GM19239 (cell line): Measurements from ENCODE around the gene DUSP28.

Experiments
- DNase-seq: peaks from one replicate; pipeline ENCODE4 v3.0.0; 2011; ENCODE audit warnings: low spot score; ENCODE audit not compliant: insufficient read length
- FAIRE-seq: peaks from 2 replicates; lab custom pipeline; 2011; peaks lifted over from hg19 to GRCh38; lab: Jason Lieb, UNC

DUSP28 gene

GRCh38 chr2:240596491-240596931 is 36.4 kb downstream of the DUSP28 start:
- FAIRE-seq = no peak
- no peak for DNase-seq

DNA sequence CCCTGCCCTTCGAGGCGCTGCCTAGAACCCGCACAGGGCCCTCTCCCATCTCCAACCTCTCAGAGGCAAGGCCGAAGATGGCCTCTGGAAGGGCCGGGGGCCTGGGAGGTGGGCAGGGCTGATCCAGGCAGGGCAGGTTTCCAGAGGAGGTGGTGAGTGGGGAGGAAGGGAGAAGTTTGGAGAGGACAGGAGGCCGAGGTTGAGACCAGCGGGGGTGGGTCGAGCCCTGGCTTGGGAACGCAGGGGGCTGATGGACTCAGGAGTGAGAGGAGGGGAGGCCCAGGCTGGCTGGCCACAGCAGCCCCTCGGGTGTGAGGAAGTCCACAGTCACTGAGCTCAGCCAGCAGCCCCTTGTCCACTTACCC is 36.9 kb downstream of the DUSP28 start:
- no peak for FAIRE-seq
- no peak for DNase-seq

DNA sequence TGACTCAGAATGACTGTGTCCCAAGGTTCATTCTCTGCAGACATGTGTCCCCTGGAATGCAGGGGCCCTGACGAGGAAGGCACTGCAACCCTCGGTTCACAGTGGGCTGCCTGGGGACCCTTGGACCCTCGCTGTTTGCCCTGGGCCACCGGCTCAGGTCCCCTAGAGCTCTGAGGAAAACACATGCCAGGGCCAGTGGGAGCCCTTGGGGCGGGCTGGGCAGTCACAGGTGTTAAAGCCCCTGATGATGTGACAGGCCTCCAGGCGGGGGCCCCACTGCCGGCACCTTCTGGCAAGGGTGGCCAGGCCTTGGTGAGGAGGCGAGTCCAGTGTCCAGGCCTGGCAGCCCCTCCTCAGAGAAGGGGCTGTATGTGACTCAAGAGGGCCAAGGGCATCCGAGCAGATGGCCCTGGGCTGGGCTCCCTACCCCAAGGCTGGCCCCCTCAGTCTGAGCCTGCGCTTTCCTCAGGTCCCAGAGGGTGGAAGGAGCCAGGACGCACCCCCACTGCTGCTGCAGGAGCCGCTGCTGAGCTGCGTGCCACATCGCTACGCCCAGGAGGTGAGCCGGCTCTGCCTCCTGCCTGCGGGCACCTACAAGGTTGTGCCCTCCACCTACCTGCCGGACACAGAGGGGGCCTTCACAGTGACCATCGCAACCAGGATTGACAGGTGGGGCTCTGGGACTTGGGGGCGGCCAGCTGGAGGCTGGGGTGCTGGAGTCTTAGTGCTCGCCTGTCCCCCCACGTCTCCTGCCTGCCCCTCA is 37.4 kb downstream of the DUSP28 start:
- FAIRE-seq = no peak
- no peak for DNase-seq

DNA sequence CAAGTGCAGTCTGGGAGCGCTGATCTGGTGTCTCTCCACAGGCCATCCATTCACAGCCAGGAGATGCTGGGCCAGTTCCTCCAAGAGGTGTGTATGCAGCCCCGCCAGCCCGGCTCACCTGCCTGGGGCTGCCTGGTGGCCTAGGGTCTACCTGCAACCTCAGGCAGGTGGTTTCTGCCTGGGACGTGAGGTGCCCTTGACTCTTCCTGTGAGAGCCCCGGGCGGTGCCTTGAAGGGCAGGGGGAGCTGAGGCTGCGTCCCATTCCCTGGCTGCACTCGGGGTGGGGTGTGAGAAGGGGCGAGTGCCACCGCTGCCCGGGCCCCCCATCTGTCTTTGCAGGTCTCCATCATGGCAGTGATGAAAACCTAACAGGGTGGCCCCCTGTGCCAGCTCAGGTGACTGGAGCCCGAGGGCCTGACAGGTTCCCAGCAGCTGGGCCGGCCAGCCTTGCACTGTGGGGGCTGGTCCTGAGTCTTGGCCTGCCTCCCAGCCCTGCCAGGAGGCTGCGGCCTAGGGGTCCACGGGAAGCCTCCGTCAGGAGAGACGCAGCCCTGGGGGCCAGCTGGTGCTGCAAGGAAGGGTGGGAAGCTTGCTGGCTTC is 38.3 kb downstream of the DUSP28 start:
- no peak for FAIRE-seq
- no peak for DNase-seq

GRCh38 chr2:240599141-240599583 is 39.0 kb downstream of the DUSP28 start:
- DNase-seq (no peak), FAIRE-seq (no peak)

DNA sequence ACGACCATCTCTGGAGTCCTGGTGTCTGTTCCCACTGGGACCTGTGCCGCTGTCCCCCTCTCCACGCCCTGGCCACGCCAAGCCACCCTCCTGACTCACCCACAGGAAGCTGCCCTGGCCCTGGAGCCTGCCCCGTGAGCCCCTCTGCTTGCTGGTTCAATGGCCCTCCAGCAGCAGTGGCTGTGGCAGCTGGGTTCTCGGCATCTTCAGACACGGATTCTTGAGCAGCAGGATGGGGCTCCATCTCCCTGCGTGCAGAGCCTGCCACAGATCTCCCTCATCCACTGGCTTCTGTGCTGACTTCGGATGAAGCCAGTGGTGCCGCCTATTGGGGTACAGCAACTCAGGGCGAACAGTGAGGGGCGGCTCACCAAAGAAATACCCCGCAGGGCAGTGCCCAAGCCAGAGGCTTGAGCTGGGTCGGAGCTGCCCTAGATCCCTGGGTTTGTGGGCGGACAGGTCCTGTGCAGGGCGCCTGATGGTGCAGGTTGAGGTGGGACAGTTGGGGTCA is 40.3 kb downstream of the DUSP28 start:
- no peak for FAIRE-seq

GRCh38 chr2:240601061-240601830 is 41.1 kb downstream of the DUSP28 start:
- FAIRE-seq = no peak
- DNase-seq = no peak

More for the DNA sequence above, 40.3 kb downstream of the DUSP28 start:
- no peak for DNase-seq

GRCh38 chr2:240601831-240602160 is 41.6 kb downstream of the DUSP28 start:
- DNase-seq (no peak), FAIRE-seq (no peak)

- DNase-seq (no peak), FAIRE-seq (no peak)
Observed at GRCh38 chr2:240602266-240603050, 42.3 kb downstream of the DUSP28 start.

DNA sequence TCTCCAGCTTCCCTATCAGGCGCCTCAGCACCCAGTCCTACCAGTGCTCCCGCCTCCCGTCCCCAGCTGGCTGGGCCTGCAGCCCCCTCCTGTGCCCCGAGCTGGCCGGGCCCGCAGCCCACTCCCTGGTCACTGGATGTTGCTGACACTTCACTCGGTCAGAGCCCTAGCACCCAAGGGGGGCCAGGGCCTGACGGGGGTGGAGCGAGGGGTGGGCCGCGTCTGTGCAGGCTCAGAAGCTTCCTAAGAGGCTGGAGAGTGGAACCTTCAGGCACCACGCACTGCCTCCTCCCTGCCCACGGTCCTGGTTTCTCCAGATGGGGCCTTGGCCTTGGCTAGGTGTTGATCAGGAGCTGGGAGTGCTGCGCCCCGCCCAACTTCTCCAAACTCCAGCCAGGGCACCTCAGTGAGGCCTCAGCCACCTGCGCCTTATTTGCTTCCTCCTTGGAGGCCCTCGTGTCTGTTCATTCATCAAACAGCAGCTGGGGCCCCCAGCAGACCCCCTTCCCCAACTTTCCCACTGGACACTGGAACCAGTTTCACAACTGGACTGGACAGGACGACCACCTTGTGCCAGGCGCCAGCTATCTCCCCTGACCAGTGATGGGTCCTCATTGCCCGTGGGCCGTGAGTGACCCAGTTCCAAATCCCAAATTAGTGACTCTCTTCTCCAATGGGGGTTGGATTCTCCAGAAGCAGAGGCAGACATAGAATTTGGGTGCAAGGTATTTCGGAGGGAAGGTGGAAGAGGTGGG is 43.1 kb downstream of the DUSP28 start:
- no peak for FAIRE-seq
- DNase-seq = no peak

- no peak for FAIRE-seq
- no peak for DNase-seq
Observed at GRCh38 chr2:240603846-240604245, 43.7 kb downstream of the DUSP28 start.

- DNase-seq (no peak), FAIRE-seq (no peak)
Observed at GRCh38 chr2:240604291-240604938, 44.3 kb downstream of the DUSP28 start.

- DNase-seq (no peak), FAIRE-seq (no peak)
Observed at GRCh38 chr2:240604939-240605716, 45.0 kb downstream of the DUSP28 start.

GRCh38 chr2:240605867-240606743 is 45.9 kb downstream of the DUSP28 start:
- no peak for DNase-seq
- no peak for FAIRE-seq

- no peak for DNase-seq
- peak; percentile 49 for FAIRE-seq
Observed at GRCh38 chr2:240611601-240612210, 51.5 kb downstream of the DUSP28 start.
